Esophagus muscularis mucosa (tissue), 3 donors: ENCODE results near the gene COPS7B.

ENCODE experiments used
- CTCF ChIP-seq, 3 experiments: fragments of 200-600 bp in 2 of 3; fragments of 450-650 bp in 1 of 3; sonication (generic) in 2 of 3; IDR thresholded peaks; one replicate each; pipeline ENCODE4 v1.5.1; 2017 to 2019; ENCODE audit warnings: antibody characterized with exemption in 3 of 3, mild to moderate bottlenecking in 2 of 3, moderate library complexity in 1 of 3
- POLR2A ChIP-seq: fragments of 450-650 bp; IDR thresholded peaks from one replicate; pipeline ENCODE4 v1.6.1; 2017; ENCODE audit warnings: antibody characterized with exemption, moderate library complexity, mild to moderate bottlenecking, low read depth
- POLR2AphosphoS5 ChIP-seq, 2 donors: sonication (generic); formaldehyde crosslinking; IDR thresholded peaks; one replicate each; pipeline ENCODE4 v1.6.1; 2017; ENCODE audit warnings: antibody characterized with exemption in 2 of 2

DNA sequence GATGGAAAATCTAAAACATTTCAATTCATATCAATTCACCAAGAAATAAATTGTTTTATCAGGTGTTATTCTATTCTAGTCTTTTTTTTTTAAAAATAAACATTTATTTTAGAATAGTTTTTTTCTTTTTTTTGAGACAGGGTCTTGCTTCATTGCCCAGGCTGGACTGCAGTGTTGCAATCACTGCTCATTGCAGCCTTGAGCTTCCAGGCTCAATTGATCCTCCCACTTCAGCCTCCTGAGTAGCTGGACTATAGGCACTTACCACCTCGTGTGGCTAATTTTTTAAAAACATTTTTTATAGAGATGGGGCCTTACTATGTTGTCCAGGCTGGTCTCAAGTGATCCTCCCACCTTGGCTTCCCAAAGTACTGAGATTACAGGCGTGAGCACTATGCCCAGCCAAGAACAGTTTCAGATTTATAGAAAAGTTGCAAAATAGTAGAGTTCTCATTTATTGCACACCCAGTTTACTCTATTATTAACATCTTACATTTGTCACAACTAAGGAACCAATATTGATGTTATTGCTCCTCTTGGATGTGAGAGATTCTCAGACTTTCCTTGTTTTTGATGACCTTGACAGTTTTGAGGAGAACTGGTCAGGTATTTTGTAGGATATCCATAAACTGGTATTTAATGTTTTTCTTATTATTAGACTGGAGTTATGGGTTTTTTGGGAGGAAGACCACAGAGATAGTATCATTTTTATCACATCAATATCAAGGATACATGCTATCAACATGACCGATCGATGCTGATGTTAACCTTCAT, 35.0 kb upstream of the COPS7B start:
- no peak for TF ChIP-seq CTCF (IDR thresholded peaks at IDR 0.05)
- no peak for TF ChIP-seq POLR2AphosphoS5 (IDR thresholded peaks at IDR 0.05)
- no peak for TF ChIP-seq POLR2A
